ENCODE data around the gene FOXR1. TPM values are rescaled to one million over a fixed set of nuclear protein-coding genes. Genes with fewer than 3 reads are reported as not detected.

FOXR1 gene
- total RNA-seq, 1 donor from 2014 or later, result not detected

- Histone ChIP-seq H3K36me3 (ENCODE audit: insufficient read depth, low read length) (no peaks in the 10 kb centered on the region), H3K27me3 (ENCODE audit: insufficient read depth, low read length) (no peaks in the 10 kb centered on the region), H3K27ac (ENCODE audit: low read depth, low read length) (peak overlapping the region; percentile 71), H3K4me3 (ENCODE audit: insufficient read depth, low read depth, low read length) (peak overlapping the region; percentile 69), H3K9me3 (ENCODE audit: insufficient read depth, low read depth, low read length) (no peaks in the 10 kb centered on the region), H2AFZ (ENCODE audit: low read depth, low read length) (peak overlapping the region; percentile 74), H3K79me2 (ENCODE audit: insufficient read depth, low read length) (peaks cover 23% of the 10 kb centered on the region), H3K9ac (ENCODE audit: low read length) (peak overlapping the region; percentile 72), H3K4me1 (ENCODE audit: insufficient read depth, low read length) (peaks cover 25% of the 10 kb centered on the region), H4K20me1 (ENCODE audit: insufficient read depth, low read length) (peaks cover 19% of the 10 kb centered on the region), H3K4me2 (ENCODE audit: low read length) (peak overlapping the region; percentile 93)
- Mint-ChIP-seq H3K27ac (ENCODE audit: unreplicated experiment) (peak overlapping the region; percentile 97), H3K4me1 (ENCODE audit: low read depth, unreplicated experiment) (peaks cover 18% of the 10 kb centered on the region), H3K9me3 (ENCODE audit: unreplicated experiment) (no peaks in the 10 kb centered on the region), H3K36me3 (ENCODE audit: low read depth, unreplicated experiment) (peaks cover 2% of the 10 kb centered on the region), H3K27me3 (ENCODE audit: low read depth, unreplicated experiment) (no peaks in the 10 kb centered on the region), H3K4me3 (ENCODE audit: unreplicated experiment) (peak overlapping the region; percentile 94)
- peak; percentile 86 for DNase-seq (ENCODE audit: low read depth)
- no peak for FAIRE-seq
- TF ChIP-seq CTCF (IDR thresholded peaks at IDR 0.05; ENCODE audit: insufficient read depth, low read depth, low read length), result peak; percentile 90
- TF ChIP-seq EZH2 (IDR thresholded peaks at IDR 0.05; ENCODE audit: insufficient read depth, low read length), result no peak
These were observed 43.3 kb upstream of the FOXR1 start for GRCh38 chr11:118928101-118928869.

- Histone ChIP-seq H3K9ac (ENCODE audit: low read length) (peak overlapping the region; percentile 72), H3K79me2 (ENCODE audit: insufficient read depth, low read length) (peaks cover 16% of the 10 kb centered on the region), H3K4me1 (ENCODE audit: insufficient read depth, low read length) (peaks cover 20% of the 10 kb centered on the region), H3K27ac (ENCODE audit: low read depth, low read length) (peak overlapping the region; percentile 71), H3K9me3 (ENCODE audit: insufficient read depth, low read depth, low read length) (no peaks in the 10 kb centered on the region), H3K4me2 (ENCODE audit: low read length) (peak overlapping the region; percentile 93), H4K20me1 (ENCODE audit: insufficient read depth, low read length) (peaks cover 12% of the 10 kb centered on the region), H3K27me3 (ENCODE audit: insufficient read depth, low read length) (no peaks in the 10 kb centered on the region), H3K4me3 (ENCODE audit: insufficient read depth, low read depth, low read length) (peak overlapping the region; percentile 69), H3K36me3 (ENCODE audit: insufficient read depth, low read length) (no peaks in the 10 kb centered on the region), H2AFZ (ENCODE audit: low read depth, low read length) (peak overlapping the region; percentile 62)
- no peak for TF ChIP-seq CTCF (IDR thresholded peaks at IDR 0.05; ENCODE audit: insufficient read depth, low read depth, low read length)
- no peak for TF ChIP-seq EZH2 (IDR thresholded peaks at IDR 0.05; ENCODE audit: insufficient read depth, low read length)
- no peak for FAIRE-seq
- H3K9me3 Mint-ChIP-seq (ENCODE audit: unreplicated experiment), result no peaks in the 10 kb centered on the region
- DNase-seq (ENCODE audit: low read depth), result peak; percentile 45
- H3K4me1 Mint-ChIP-seq (ENCODE audit: low read depth, unreplicated experiment), result peaks cover 18% of the 10 kb centered on the region
- H3K36me3 Mint-ChIP-seq (ENCODE audit: low read depth, unreplicated experiment), result no peaks in the 10 kb centered on the region
- no peak overlapping the region for H3K27ac Mint-ChIP-seq (ENCODE audit: unreplicated experiment)
- H3K4me3 Mint-ChIP-seq (ENCODE audit: unreplicated experiment), result peak overlapping the region; percentile 94
- H3K27me3 Mint-ChIP-seq (ENCODE audit: low read depth, unreplicated experiment), result no peaks in the 10 kb centered on the region
These were observed 42.6 kb upstream of the FOXR1 start for GRCh38 chr11:118928870-118929500.
